Liver (tissue), 2 donors: ENCODE data around the gene NUP93.

Experiments used
- GABPA ChIP-seq, 2 donors: IDR thresholded peaks in 1 of 2; conservative IDR thresholded peaks in 1 of 2; 2 replicates each; pipeline ENCODE4 v1.6.1; 2016; ENCODE audit warnings: antibody characterized with exemption in 2 of 2, mild to moderate bottlenecking in 1 of 2, moderate library complexity in 1 of 2
- TF ChIP-seq, protein P1 (sequence below): IDR thresholded peaks from 2 replicates; pipeline ENCODE4 v1.6.1; 2016; ENCODE audit warnings: antibody characterized with exemption
- donor health status: healthy.

DNA sequence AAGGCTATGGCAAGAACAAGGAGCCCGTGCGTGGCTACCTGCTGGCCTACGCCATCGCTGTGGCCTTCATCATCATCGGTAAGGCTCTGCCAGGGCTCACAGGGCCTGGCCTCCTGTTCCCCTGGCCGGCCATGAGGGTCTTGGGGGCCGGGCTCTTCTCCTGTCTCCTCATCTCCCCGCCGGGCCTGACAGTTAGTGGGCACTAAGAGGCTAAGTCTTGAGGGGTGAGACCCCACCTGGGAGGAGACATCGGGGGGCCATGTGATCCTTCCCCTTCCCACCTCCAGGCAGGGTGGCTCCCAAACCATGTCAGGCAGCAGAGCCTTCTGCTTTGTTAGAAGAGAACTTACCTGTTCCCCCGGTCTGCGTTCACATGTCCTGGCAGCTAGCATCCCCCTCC, 150.2 kb downstream of the NUP93 start:
- TF ChIP-seq, protein P1, sequence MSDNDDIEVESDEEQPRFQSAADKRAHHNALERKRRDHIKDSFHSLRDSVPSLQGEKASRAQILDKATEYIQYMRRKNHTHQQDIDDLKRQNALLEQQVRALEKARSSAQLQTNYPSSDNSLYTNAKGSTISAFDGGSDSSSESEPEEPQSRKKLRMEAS, result no peak
- no peak for TF ChIP-seq GABPA (IDR thresholded peaks at IDR 0.05 in 1 of 2, conservative IDR thresholded peaks at IDR 0.05 in 1 of 2)
